GM12801 (cell line): Measurements from ENCODE around the gene LILRB3.

Experiments
- CTCF ChIP-seq: IDR thresholded peaks from one replicate; pipeline ENCODE4 v1.5.1; 2011; ENCODE audit warnings: control low read depth; ENCODE audit not compliant: insufficient read length; ENCODE audit errors: extremely low read depth

LILRB3 gene

DNA sequence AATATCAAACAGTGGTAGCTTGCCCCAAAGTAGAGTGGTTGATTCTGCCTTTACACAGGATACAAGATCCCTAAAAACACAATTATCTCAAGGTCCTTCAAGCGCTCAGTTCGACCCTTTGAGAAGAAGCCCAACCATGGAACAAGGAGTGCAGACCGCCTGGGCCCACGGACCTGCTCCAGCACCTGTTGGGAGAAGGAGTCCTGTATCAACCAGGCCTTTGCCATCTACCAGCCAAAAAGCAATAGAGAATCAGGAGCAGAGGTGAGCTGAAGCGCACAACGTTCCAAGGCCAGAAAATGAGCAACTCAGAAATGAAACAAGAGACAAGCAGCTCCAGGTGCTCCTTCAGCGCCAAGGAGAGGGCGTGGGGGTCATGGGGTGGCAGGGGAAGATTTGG lies 6.3 kb upstream of the LILRB3 start:
- TF ChIP-seq CTCF = no peak

DNA sequence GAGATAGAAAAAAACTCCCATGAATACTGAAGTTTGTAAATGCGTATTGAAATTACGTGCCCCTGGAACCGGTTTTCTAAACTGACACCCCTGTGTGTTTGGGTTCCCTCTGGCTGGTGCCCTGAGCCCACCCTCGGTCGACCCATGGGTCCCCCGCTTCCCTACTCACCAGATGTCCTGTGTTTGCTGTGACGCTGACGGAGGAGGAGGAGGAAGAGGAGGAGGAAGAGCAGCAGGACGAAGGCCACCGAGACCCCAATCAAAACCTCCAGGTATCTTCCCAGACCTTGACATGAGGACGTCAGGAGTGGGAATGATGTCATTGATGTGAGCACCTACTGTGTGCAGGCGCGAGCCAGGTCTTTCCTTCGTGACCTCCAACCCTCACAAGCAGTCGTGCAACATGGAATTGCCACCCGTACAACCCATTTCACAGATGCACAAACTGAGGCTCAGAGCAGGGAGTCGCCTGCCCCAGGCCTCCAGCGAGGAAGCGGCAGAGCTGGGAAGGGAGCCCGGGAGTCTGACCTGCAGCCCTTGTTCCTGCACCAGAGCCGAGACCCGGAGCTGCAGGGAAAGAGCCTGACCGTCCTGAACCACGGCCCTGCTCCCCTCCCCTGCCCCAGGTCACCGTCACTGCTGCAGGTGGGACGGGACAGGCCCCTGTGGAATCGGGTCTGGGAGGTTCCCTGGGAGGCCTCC lies 3.7 kb downstream of the LILRB3 start:
- TF ChIP-seq CTCF = no peak

- TF ChIP-seq CTCF = no peak
Measured at GRCh38 chr19:54218259-54218658, 4.5 kb downstream of the LILRB3 start.

DNA sequence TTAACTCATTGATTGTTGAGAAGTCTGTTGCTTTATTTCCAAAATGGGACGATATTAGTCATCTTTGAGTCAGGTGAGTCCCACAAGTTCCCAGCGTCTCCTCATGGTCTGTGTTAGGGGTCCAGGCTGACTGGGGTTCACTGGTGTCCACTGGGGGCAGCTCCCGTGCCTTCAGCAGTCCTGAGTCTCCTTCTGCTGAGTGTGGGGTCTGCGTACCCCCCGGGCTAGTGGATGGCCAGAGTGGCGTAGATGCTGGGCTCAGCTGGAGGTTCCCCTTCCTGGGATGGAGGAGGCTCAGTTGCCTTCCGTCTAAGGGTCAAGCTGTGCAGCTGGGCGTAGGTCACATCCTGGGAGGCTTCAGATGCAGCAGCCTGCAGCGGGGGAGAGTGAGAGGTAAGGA lies 5.9 kb downstream of the LILRB3 start:
- TF ChIP-seq CTCF = no peak

DNA sequence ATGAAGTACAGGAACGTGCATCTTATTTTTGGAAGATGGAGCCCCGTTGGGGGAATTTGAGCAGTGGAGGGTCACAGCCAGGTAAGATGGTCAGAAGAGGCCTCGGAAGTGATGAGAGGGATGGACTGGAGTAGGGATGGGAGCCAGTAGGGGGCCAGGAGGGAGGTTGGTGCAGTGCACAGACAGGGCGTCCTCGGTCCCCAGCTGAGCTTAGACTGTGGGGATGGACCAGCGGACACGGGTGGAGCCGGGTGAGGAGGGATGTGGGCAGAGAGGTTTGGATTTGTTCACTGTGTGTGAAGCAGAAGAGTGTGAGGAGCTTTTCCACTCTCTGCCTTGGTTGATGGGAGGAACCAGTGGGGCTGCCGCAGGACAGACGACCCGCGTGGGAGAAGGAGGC lies 11.6 kb downstream of the LILRB3 start:
- TF ChIP-seq CTCF = no peak

GRCh38 chr19:54209811-54210494 lies 12.9 kb downstream of the LILRB3 start:
- TF ChIP-seq CTCF = no peak

GRCh38 chr19:54209058-54209810 lies 13.6 kb downstream of the LILRB3 start:
- TF ChIP-seq CTCF = no peak
